SW480 (cell line): ENCODE measurements around the gene CFAP100.

Experiments
- DNase-seq: peaks from one replicate; pipeline ENCODE4 v3.0.0-alpha.2; 2016; ENCODE audit warnings: low spot score

Gene CFAP100

DNA sequence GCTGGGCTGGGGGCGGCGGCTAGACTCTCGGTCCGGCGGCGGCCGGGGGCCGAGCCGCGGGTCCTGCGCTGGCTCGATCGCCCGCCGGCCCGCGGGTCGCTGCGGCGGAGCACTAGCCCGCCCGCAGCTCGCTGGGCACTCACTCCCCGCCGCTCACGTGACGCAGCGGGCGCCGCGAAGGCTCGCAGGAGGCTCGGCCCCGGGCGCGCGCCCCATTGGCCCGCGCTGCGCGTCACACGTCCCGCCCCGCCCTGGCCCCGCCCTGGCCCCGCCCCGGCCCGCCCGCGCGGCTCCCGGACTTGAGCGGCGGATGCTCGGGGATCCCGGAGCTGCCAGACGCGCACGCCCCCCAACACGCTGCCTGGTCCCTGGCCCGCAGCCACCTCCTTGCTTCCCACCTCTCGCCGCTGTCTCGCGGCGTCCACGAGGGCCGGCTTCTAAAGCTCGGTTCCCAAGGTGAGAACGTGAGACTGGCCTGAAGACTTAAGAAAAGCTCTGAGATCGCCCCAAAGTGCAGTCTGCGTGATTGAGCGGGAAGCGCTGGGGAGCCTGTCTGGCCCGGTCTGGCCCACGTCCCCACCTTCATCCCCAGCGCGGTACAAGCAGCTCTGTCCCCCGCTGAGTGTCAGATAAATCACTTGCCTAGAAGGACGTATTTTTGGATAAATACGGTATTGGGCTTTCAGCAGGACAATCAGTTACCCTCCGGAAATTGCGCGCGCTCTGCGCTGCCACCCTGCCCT lies 37.2 kb upstream of the CFAP100 start, which contains the start of gene KLF15:
Gene KLF15 (minus strand): TSS at position 114 of the 743 bp plus-strand sequence. CDS start 4,486 bp downstream, outside the sequence.
- peak; percentile 69 for DNase-seq

DNA sequence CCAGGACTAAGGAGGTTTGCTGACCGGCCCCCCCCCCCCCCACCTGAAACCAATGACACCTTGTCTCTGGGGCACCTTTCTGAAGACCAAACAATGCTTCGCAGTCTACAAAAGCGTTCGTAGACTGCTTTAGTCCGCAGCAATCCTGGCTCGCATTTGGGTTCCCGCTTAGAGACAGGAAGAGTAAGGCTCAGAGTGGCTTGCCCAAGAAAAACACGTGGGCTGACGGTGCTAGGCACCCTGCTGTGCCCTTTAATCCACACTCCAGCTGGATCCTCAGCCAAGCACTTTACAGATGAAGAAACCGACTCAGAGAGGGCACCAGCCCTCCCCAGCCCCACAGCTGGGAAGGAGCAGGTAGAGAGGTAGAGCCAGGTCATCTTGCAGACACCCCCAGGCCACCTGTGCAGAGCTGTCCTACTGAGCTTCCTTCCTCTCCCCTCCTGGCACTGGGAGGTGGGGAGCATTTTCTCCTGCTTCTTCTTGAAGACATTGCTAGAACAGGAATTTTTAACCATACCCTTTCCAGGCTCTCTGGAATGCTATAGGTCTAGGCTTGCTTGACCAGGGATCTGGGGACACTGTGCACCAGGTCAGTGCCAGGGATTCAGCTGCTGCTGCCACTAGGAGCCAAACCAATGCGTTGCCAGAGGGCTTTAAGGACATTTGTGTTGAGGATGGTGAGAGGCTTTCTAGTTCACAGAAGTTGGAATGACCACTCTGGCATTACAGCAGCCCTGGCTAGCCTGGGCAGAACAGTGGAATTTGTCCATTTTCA lies 36.5 kb upstream of the CFAP100 start:
- peak; percentile 16 for DNase-seq

DNA sequence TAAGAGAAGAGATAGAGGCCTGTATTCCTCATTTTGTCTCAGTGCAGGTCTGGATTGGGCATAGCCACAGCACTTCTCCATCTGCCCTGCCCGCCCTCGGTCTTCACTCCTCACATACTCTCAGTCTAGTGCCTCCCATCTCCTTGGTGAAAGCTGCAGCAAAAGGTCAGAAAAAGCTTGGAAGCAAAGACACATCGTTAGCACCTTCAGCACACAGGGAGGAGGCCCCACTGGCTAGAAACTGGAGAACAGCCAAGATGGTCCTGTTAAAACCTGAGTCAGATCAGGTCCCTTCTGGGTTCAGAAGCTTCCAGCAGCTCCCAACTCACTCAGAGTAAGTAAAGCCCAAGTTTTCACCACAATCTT lies 35.9 kb upstream of the CFAP100 start:
- no peak for DNase-seq

DNA sequence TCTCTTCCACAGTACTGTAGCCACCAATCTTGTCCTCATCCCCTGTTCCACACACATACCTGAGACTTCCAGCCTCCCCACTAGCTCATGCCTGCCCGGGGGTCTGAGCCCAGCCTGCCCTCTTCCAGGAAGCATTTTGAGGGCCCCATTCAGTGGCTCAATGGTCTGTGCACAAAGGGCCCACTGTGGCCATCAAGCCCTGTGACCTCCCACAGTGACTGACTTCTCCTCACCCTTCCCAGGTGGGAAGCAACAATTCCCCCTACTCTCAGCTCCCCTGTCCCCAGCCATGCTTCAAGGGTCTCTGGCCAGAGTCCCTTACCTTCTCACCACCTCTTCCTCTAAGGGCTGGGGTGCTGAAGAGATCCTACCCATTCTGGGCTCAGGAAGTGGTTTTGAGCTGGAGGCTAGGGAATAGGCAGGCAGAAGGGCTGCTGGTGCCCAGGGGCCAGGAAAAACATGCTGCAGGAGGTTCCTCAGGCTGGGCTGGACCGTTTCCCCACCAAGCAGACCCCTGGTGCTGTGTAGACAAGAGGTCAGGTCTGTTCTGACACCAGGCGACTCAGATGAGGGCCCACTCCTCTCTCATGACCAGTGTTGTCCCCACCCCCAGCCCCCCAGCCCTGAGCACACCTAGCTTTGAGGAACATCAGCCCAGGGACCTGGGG lies 34.5 kb upstream of the CFAP100 start:
- DNase-seq: no peak

DNA sequence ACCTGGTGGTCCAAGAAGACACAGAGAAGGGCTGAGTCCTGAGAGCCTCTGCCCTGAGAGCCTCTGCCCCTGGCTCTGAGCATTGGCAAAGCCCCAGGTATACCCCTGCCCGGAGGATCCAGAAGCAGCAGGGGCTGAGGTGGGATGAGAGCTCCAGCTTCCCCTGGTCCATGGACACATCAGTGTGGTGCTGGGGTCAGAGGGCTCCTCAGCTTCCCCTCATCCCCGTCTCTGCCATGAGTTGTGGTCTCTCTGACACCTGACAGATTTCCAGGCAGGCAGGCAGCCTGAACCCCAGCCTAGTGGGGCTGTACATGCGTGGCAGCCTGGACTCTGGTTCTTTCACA lies 34.0 kb upstream of the CFAP100 start:
- no peak for DNase-seq

DNA sequence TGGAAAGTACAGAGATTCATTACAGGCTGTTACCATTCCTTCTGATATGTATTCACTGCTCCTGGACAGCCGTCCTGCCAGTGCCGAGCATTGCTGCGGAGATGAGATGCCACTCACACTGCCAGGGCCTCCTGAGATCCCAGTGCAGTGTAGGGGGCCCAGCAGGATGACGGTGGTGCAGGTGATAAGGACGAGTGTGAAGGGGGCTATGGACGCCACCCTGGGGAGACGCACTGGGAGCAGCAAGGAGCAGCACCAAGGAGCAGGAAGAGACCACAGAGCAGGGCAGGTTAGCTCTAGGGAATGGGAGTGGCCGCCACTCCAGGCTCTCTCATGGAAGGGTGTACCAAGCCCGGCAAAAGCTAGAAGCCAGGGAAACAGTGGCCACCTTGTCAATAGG lies 33.5 kb upstream of the CFAP100 start:
- DNase-seq: no peak

DNA sequence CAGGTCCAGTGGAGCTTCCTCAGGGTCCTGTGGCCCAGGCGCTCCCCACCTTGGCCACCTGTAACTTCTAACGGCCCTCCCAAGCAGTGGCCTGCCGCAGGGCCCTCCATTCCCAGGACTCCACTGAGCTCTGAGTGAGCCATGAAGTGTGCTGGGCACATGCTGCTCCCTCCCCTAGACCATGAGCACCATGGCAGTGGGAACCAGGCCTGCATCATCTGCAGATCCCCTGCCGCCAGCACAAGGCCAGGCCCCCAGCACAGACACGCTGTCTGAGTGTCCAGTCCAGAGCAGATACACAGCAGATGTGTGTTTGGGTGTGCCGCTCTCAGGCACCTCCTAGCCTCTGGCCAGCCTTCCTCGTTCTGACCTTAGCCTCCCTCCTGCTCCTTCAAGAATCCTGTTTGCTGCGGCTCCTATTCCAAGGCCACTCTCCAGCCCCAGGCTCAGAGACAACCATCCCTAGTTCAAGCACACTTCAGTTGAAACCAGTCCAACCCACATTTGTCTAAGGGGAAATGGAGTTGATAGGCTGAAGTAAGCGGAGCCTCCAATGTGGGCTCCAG lies 30.5 kb upstream of the CFAP100 start:
- no peak for DNase-seq

DNA sequence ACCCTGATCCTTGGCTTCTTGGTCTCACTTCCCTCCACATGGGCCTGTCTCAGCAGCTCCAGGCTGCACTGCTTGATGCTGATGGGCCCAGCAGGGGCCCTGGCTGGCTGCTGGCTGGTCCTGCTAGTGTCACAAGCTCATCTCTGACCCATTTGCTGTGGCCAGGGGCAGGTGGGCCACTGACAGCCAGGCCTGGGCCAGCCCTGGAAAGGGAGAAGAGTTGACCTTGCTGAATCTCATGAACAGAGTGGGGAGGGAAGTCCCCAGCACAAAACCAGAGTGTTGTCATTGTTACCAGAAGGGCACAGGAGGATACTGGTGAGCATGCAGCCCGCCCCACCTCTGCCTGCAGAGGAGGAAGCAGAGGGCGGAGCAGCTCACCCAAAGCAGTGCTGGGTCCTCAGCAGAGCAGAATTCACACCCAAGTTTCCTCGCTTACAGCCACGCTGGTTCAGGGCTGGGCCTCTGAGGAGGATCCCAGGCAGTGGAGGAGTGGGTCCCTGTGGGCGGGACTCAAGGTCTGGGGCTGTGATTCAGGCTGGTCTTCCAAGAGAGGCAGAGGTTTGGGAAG lies 29.9 kb upstream of the CFAP100 start:
- DNase-seq: no peak

DNA sequence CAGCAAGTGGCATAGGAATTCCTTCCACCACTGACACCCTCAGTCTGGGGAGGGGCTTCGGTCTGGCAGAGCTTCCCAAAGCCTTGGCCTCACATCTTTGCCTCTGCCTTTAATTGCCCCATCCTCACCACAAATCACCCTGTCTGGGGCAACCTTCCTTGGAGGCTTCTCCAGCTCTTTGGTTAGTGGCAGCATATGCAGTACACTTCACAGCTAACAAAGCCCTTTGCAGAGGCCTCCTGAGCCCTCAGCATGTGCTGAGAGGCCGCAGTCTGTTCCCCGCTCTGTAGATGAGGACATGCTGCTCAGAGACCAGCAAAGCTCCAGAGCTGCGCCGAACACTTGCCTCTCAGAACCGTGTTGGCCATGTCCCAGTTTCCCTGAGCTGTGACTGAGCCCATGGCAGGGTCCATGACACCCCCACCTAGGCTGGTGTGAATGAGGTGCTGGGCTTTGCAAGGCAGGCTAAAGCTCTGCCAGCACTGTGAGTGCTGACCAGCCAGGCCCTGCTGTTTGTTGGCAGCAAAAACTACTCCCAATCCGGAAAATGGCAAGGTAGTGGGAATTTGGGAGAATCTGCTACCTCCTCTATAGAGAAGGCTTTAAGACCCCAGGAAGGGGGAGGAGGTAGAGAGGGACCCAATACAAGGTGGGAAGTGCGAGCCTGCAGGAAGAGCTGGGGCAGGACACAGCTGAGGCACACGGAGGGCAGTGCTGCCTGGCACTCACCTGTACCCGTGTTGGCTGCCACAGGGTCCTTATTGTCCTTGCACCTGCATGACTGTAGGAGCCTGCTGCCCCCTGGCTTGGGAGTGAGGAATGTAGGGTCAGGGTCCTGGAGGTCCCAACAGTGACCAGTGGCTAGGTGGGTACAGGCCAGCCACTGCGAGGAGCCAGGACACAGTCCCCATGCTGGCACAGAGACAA lies 29.1 kb upstream of the CFAP100 start:
- no peak for DNase-seq

DNA sequence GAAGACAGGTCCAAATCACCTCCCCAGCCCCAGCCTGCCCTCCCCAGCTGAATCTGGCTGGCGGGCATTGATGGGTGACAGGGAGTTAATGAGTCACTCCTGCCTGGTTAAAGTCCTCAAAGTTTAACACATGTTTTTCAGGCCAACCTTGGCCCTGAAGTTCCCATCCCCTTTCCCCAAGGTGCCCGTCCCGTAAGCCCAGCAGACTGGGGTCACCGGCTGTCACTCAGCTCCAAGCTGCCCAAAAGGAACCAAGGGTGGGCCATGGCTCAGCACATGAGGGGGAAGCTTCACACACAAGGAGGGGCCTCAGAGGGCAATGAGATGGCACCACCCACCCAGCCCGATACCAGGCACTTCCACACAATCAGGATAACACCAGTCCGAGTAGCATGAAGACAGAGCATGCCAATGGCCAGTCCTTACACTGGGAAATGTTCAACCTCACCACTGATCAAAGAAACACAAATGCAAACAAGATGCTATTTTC lies 27.3 kb upstream of the CFAP100 start:
- DNase-seq: no peak

DNA sequence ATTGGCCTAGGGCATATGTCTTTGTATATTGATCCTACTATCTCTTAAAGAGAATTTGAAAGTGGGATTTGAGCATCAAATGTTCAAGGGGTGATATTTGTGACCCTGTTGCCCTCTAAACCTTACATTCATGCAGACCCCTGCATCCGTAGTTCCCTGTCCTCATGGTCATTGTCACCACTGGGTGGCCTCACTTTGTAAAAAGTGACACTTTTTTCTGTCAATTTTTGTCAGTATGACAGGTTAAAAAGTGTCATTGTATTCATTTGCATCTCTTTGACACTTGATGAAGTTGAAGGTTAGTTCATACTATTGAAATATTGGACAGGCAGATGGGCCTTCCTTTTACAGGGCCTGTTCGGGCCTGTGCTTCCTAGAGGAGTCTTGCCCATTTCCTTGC lies 25.2 kb upstream of the CFAP100 start:
- DNase-seq: no peak

DNA sequence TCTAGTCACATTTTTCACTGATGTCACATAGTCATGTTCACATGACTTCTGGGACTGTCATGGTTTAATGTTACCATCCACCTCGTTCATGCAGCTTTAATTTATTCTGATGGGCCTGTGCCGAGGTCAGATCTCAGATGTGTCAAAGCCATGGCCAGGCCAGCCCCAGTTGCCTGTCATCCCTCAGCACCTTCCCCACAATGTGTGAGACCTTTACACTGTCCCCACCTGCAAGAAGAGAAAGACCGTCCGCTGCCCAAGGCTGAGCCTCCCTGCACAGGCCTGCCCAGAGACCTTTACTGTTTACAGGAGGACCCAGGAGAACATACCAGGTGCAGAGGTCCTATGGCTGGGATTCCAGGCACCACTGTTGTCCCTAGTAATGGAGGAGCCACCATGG lies 24.7 kb upstream of the CFAP100 start:
- no peak for DNase-seq

DNA sequence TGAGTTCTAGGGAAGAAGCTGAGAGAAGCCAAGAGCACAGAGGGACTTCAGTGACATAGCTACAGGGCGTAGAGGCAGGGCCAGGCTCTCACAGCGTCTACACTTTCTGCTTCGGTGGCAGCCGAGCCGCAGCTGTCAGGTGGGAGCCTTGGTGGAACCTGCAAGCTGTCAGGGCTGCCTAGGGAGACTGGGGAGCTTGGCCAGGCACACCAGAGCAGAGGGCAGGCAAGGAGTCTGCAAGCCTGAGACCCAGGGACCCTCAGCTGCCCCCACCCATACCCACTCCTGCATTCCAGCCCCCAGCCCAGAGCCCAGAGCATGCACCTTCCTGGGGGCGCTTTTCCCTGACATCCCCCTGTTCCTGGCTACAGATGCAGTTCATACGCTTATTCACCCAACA lies 24.1 kb upstream of the CFAP100 start:
- DNase-seq: no peak

DNA sequence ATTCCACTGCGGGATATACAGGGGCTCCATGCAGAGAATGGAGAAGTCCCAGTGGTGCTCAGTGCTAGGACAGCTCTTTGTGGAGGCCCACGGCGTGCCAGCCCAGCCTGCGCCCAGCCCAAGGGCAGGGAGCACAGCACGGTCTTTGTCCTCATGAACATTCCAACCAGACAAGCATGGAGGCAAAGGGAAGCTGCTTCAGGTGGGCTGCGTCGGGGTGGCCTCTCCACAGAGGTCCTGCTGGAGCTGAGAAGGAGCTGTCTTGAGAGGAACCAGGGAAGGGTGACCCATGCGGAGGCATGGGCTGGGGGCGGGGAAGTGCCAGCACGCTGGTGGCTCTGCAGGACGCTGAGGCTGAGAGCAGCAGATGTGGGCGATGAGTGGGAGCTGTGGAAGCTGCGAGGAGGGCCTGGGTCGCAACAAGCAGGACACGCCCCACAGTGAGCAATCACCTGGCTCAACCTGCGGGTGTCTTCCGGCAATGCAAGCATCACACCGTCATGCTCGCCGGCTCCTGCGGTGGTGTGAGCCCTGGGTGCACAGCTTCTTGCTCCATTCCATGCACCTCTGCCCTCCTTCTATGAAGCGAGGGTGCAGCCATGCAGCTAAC lies 23.5 kb upstream of the CFAP100 start:
- DNase-seq: no peak

DNA sequence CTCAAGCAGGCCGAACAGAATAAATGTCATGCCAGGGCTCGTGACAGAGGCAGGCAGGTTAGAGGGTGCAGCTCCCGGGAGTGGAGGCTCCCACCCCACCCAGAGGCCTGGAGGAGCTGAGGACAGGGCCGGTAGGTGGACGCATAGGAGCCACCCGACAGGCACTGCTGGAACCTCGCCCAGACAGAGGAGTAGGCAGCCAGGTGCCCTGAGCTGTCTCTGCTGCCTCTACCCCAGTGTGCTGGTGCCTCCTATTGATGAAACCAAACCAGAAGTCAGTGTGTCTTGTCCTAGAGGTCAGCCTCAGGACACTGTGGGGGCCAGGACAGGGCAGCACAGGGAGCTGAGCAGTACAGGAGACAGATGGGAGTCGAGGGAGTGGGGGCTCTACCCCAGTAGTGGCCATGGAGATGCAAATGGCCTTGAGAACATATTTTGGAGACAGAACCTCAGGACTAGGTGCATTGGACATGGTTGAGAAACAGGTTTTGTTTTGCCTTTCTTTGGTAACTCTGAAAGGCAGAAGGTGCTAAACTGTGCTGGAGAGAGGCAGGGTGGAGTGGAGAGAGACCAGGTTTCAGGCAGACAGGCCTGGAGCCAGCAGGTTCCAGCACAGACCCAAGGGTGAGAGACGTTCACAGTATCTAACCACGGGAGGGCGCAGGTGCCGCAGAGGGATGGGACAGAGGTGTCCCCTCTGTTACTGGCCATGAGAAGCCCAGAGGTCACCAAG lies 22.1 kb upstream of the CFAP100 start:
- no peak for DNase-seq

DNA sequence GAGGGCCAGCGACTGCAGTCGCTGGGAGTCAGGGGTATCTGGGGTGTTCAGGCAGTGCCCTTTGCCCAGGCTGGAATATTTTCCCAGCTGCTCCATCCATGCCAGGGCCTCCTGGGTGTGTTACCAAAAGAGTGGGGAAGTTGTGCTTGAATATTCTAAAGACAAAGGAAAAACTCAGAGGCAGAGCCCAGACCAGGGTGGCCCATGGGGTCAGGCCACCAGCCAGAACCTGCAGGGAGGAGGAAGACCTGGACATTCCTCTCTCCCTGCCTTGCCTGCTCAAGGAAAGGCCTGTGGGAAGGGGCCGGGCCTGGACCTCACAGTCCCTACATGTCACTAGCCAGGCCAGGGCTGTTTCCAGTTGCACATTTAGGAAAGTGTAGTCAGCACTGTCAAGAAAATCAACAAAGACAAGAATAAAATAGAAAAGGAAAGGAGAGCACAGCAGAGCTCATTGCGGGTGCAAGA lies 21.5 kb upstream of the CFAP100 start:
- no peak for DNase-seq

DNA sequence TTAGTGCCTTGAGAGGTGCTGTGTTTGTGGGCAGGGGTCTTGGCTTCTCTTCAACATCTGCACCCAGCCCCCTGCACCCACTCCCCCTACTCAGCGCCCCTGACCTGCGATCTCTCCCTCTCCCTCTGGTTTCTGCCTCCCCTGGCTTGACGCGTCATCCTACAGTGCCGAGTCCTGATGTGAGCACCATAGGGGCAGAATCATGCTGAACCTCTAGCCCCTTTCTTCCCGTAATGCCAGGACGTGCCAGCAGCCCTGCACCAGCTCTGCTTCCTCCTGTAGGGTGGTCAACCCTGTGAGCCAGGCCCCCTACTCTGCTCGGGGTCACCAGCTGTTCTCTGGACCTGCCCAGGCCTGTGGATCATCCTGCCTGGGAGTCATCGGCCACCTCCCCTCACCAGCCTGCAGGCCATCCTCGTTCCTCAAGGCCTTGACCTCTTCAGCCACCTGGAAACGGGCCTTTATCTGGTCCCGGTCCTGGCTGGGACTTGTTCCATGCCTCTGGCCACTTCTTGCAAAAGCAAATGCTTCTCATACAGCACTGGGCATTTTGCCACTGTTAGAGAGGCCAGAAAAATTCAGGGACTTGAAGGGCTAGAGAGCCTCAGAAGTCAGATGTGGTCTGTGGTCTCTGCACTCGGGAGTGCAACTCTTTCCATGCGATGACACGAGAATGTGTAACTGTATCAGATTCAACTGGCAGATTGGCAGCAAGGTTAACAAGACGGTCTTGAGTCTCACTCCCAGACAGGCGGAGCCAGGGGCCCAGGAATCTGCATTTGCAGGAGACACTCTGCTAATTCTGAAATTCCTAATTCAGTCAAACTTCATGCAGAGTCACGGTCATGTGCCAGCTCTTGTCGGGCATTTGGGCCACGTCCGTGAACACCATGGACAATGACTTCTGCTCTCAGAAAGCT lies 20.8 kb upstream of the CFAP100 start:
- no peak for DNase-seq

DNA sequence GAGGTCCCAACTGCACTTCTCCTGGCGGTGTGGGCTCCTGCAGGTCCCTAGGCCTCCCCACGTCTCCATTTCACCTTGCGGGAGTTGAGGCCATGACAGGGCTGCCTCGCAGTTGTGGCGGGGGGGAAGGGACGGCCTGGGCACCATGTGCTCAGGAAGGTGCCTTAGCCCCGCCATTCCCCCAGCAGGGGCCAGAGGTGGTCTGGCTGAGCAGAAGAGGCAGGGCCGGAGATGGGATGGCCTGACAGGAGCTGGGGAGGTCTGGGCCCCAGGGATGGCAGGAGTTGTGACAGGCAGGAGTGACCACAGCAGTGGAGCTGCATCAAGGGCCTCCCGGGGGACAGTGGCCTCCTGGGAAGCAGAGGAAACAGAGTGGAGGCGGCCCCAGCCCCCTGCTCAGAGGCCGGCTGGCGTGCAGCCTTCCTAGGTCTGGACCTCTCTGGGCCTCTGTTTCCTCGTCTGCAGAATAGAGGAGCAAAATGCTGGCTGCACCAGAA lies 18.8 kb upstream of the CFAP100 start:
- DNase-seq: no peak

DNA sequence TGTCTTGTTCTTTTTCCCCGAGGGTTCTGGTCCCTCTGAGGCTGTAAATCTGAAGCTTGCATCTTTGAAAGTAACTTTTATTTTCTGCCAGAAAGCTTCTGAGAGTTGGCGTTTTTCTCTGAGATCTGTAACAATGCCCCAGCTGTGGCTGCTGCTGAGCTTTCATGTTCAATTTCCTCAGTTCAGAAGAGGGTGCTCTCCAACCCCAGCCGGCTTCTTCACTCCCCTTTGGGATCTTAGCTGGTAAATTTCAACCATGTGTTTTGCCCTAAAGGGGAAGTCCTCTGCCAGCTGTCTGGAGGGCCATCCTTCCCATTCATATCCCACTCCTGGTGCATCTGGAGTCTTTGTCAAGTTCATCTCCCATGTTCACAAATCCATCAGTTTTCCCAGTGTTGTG lies 18.3 kb upstream of the CFAP100 start:
- DNase-seq: no peak
